Activated CD4-positive, alpha-beta T cell treated with anti-CD3 and anti-CD28 coated beads, Interleukin-2, Interleukin-4, amounts not matched to agents 100 ng/mL and 50 ng/mL, durations not matched to agents 16 hours and 8 hours (primary cell): ENCODE results near the gene TRIM33.
"Not testable (repeated sequence)": the region's sequence is repeated elsewhere in the genome, so short reads cannot be mapped to it uniquely, and the experiment has no call there.

Source experiments
- DNase-seq: peaks from one replicate; pipeline ENCODE4 v3.0.0-alpha.2; 2020; ENCODE audit warnings: low spot score

TRIM33 gene

GRCh38 chr1:114510274-114511031, 550 bp downstream of the TRIM33 start:
- DNase-seq = peak; percentile 15

GRCh38 chr1:114509596-114510273, 1.3 kb downstream of the TRIM33 start:
- no peak for DNase-seq

GRCh38 chr1:114508386-114508898, 2.6 kb downstream of the TRIM33 start:
- DNase-seq = no peak

- no peak for DNase-seq
These were observed 3.5 kb downstream of the TRIM33 start for GRCh38 chr1:114507513-114507912.

GRCh38 chr1:114505148-114505561, 5.8 kb downstream of the TRIM33 start:
- DNase-seq = no peak

- no peak for DNase-seq
These were observed 7.0 kb downstream of the TRIM33 start for GRCh38 chr1:114503916-114504422.

- no peak for DNase-seq
These were observed 8.9 kb downstream of the TRIM33 start for GRCh38 chr1:114502080-114502479.

- DNase-seq = no peak
These were observed 11.5 kb downstream of the TRIM33 start for GRCh38 chr1:114499478-114499877.

- DNase-seq = no peak
These were observed 14.9 kb downstream of the TRIM33 start for GRCh38 chr1:114496089-114496488.

GRCh38 chr1:114495486-114495885, 15.5 kb downstream of the TRIM33 start:
- DNase-seq = no peak

- DNase-seq = no peak
These were observed 18.0 kb downstream of the TRIM33 start for GRCh38 chr1:114492978-114493377.

GRCh38 chr1:114490274-114490693, 20.7 kb downstream of the TRIM33 start:
- no peak for DNase-seq

- DNase-seq = no peak
These were observed 22.3 kb downstream of the TRIM33 start for GRCh38 chr1:114488739-114489138.

- DNase-seq = no peak
These were observed 25.7 kb downstream of the TRIM33 start for GRCh38 chr1:114485286-114485685.

- no peak for DNase-seq
These were observed 28.4 kb downstream of the TRIM33 start for GRCh38 chr1:114482585-114482984.

- DNase-seq = not testable (repeated sequence)
These were observed 31.4 kb downstream of the TRIM33 start for GRCh38 chr1:114479636-114480035.

GRCh38 chr1:114479134-114479533, 31.9 kb downstream of the TRIM33 start:
- DNase-seq = no peak

- no peak for DNase-seq
These were observed 37.2 kb downstream of the TRIM33 start for GRCh38 chr1:114473796-114474195.

- DNase-seq = no peak
These were observed 38.6 kb downstream of the TRIM33 start for GRCh38 chr1:114472408-114472807.

GRCh38 chr1:114470681-114471080, 40.3 kb downstream of the TRIM33 start:
- no peak for DNase-seq

GRCh38 chr1:114468710-114469468, 42.1 kb downstream of the TRIM33 start:
- peak; percentile 51 for DNase-seq

- DNase-seq = no peak
These were observed 43.0 kb downstream of the TRIM33 start for GRCh38 chr1:114468047-114468446.
